Endothelial cell of hepatic sinusoid (primary cell): Measurements from ENCODE around the gene YES1.
"Not testable (repeated sequence)": the region's sequence is repeated elsewhere in the genome, so short reads cannot be mapped to it uniquely, and the experiment has no call there.

Experiments
- in situ Hi-C: cut with HindIII; loops from 2 replicates; pipeline ENCODE4 v1.10.0; 2017; ENCODE audit warnings: low sequenced_read_pairs

YES1 gene

GRCh38 chr18:692824-693223 is 119.2 kb downstream of the YES1 start:
- in situ Hi-C loops = no loop called here

- in situ Hi-C loops = no loop called here
Measured at GRCh38 chr18:688323-688722, 123.7 kb downstream of the YES1 start.

- in situ Hi-C loops = no loop called here
Measured at GRCh38 chr18:686339-687111, 125.5 kb downstream of the YES1 start.

- in situ Hi-C loops = no loop called here
Measured at GRCh38 chr18:685438-685837, 126.6 kb downstream of the YES1 start.

GRCh38 chr18:683531-683930 is 128.5 kb downstream of the YES1 start:
- in situ Hi-C loops = no loop called here

- in situ Hi-C loops = no loop called here
Measured at GRCh38 chr18:682833-683232, 129.2 kb downstream of the YES1 start.

- in situ Hi-C loops = not testable (repeated sequence)
Measured at GRCh38 chr18:682416-682815, 129.6 kb downstream of the YES1 start.

GRCh38 chr18:681985-682384 is 130.1 kb downstream of the YES1 start:
- in situ Hi-C loops = no loop called here

- in situ Hi-C loops = no loop called here
Measured at GRCh38 chr18:680392-680791, 131.7 kb downstream of the YES1 start.

GRCh38 chr18:679516-679915 is 132.5 kb downstream of the YES1 start:
- in situ Hi-C loops = no loop called here

GRCh38 chr18:678482-679182 is 133.4 kb downstream of the YES1 start:
- in situ Hi-C loops = no loop called here

GRCh38 chr18:677951-678381 is 134.1 kb downstream of the YES1 start:
- in situ Hi-C loops = no loop called here

- in situ Hi-C loops = no loop called here
Measured at GRCh38 chr18:677145-677544, 134.9 kb downstream of the YES1 start.

- in situ Hi-C loops = no loop called here
Measured at GRCh38 chr18:676736-677135, 135.3 kb downstream of the YES1 start.

GRCh38 chr18:676069-676468 is 136.0 kb downstream of the YES1 start:
- in situ Hi-C loops = no loop called here

GRCh38 chr18:675307-675706 is 136.7 kb downstream of the YES1 start:
- in situ Hi-C loops = no loop called here

- in situ Hi-C loops = no loop called here
Measured at GRCh38 chr18:673769-674168, 138.3 kb downstream of the YES1 start.

GRCh38 chr18:673317-673716 is 138.7 kb downstream of the YES1 start:
- in situ Hi-C loops = no loop called here
